Mesothelial cell of epicardium (in vitro differentiated cells): ENCODE measurements around the gene ASCC1. TPM values are rescaled to one million over a fixed set of nuclear protein-coding genes. Genes with fewer than 3 reads are reported as not detected.

Source experiments
- DNase-seq, 2 experiments: peaks; one replicate each; pipeline ENCODE4 v3.0.0; 2021; ENCODE audit warnings: low spot score in 2 of 2; ENCODE audit not compliant: unreplicated experiment in 2 of 2
- H3K27ac Mint-ChIP-seq: 2 replicates; pipeline ENCODE4 v1.8.0; 2021; ENCODE audit warnings: mixed read lengths
- H3K27me3 Mint-ChIP-seq: 2 replicates; pipeline ENCODE4 v1.8.0; 2021; ENCODE audit warnings: low read depth, mixed read lengths
- H3K36me3 Mint-ChIP-seq: 2 replicates; pipeline ENCODE4 v1.8.0; 2021; ENCODE audit warnings: mixed read lengths
- H3K4me1 Mint-ChIP-seq: 2 replicates; pipeline ENCODE4 v1.8.0; 2021; ENCODE audit warnings: mixed read lengths
- H3K4me3 Mint-ChIP-seq: 2 replicates; pipeline ENCODE4 v1.8.0; 2021; ENCODE audit warnings: mild to moderate bottlenecking, moderate library complexity, mixed read lengths
- H3K9me3 Mint-ChIP-seq: 2 replicates; pipeline ENCODE4 v1.8.0; 2021; ENCODE audit warnings: mixed read lengths
- total RNA-seq: library from RNA; stranded (reverse); gene quantifications from 3 replicates; pipeline ENCODE4 v1.2.1, GENCODE V29; 2021
- TF ChIP-seq, protein P1 (sequence below): fragments of 200-600 bp; sonication (generic); IDR thresholded peaks from one replicate; pipeline ENCODE4 v1.5.0; 2021; ENCODE audit warnings: antibody characterized with exemption; ENCODE audit not compliant: unreplicated experiment

ASCC1 gene
- total RNA-seq, 1 donor from 2014 or later = 36.6 TPM

DNA sequence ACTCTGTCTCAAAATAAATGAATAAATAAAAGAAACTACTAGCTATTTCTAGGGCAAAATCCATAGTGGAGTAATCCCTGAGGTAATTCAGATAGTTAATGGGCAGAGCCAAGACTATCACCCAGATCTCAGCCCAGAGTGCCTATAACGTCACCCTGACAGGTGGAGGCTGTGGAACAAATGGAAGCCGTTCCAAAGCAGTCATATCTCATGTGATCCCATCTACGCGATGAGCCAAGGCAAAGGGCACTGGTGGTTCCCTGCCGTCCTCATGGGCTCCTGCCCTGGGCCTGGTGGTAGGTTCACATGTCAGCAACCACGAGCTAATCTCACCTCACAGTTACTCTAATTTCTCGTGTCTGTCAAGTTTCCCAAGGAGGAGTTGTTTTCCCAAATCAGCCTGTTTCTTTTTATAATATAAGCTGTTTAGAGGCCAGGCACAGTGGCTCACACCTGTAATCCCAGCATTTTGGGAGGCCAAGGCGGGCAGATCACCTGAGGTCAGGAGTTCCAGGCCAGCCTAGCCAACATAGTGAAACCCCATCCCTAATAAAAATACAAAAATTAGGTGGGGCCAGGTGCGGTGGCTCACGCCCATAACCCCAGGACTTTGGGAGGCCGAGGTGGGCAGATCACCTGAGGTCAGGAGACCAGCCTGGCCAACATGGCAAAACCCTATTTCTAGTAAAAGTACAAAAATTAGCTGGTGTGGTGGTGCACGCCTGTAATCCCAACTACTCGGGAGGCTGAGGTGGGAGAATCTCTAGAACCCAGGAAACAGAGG lies 22.5 kb upstream of the ASCC1 start:
- DNase-seq = no peak
- Mint-ChIP-seq H3K4me1 (peaks cover 18% of the 10 kb centered on the region), H3K4me3 (no peak overlapping the region), H3K27ac (no peak overlapping the region), H3K9me3 (no peaks in the 10 kb centered on the region), H3K36me3 (peaks cover 19% of the 10 kb centered on the region), H3K27me3 (no peaks in the 10 kb centered on the region)
- TF ChIP-seq, protein P1, sequence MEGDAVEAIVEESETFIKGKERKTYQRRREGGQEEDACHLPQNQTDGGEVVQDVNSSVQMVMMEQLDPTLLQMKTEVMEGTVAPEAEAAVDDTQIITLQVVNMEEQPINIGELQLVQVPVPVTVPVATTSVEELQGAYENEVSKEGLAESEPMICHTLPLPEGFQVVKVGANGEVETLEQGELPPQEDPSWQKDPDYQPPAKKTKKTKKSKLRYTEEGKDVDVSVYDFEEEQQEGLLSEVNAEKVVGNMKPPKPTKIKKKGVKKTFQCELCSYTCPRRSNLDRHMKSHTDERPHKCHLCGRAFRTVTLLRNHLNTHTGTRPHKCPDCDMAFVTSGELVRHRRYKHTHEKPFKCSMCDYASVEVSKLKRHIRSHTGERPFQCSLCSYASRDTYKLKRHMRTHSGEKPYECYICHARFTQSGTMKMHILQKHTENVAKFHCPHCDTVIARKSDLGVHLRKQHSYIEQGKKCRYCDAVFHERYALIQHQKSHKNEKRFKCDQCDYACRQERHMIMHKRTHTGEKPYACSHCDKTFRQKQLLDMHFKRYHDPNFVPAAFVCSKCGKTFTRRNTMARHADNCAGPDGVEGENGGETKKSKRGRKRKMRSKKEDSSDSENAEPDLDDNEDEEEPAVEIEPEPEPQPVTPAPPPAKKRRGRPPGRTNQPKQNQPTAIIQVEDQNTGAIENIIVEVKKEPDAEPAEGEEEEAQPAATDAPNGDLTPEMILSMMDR = no peak

DNA sequence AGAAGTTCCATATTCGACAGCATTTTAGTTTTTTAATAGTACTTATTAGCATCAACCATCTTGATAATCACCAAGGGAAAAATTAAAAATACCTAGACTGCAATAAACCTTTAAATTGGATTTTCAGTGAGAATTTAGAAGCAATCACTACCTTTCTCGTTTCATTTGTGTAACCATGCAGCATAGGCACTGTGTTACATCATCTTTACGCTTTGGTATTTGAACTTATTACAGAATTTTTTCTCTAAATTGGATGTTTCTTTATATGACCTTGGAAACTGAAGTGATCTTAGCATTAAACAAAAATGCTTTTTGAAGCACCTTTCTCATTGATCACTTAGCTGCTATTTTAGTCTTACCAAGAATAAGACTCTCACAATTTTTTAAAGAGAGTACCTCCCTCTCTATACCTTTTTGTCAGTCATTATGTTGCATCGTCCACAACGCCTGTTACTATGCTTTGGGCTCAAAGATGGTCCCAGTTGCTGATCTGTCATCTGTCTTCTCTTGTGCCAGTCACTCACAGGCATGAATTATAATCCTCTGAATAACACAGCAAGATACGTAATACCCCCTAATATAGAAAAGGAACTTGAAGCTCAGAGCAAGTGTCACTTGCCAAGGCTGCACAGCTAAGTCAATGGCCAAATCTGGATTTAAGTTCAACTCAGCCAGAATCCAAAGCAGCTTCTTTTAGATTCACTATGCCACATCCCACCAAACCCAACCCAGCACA lies 19.6 kb upstream of the ASCC1 start:
- Mint-ChIP-seq H3K27me3 (no peaks in the 10 kb centered on the region), H3K4me3 (no peak overlapping the region), H3K9me3 (no peaks in the 10 kb centered on the region), H3K4me1 (no peaks in the 10 kb centered on the region), H3K36me3 (peaks cover 32% of the 10 kb centered on the region), H3K27ac (peak overlapping the region; percentile 4)
- TF ChIP-seq, protein P1 = no peak
- DNase-seq = no peak

DNA sequence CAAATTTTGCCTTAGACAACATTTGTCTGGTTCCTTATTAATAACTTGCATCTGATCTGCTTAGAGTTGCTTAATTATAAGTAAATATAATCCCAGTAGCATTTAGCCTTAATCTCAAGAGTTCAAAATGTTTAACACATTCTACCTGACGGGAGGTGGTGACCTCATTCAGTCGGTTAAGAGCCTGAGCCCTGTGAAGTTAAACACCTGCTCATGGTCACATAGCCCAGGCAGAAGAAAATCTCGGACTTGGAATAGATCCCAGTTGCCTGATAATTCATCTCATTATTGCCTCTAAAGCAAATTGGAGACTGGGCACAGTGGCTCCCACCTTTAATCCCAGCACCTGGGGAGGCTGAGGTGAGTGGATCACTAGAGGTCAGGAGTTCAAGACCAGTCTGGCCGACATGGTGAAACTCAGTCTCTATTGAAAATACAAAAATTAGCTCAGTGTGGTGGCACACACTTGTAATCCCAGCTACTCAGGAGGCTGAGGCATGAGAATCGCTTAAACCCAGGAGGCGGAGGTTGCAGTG lies 18.6 kb upstream of the ASCC1 start:
- Mint-ChIP-seq H3K4me3 (no peak overlapping the region), H3K36me3 (peaks cover 33% of the 10 kb centered on the region), H3K9me3 (no peaks in the 10 kb centered on the region), H3K27ac (no peak overlapping the region), H3K4me1 (no peaks in the 10 kb centered on the region), H3K27me3 (no peaks in the 10 kb centered on the region)
- TF ChIP-seq, protein P1 = no peak
- no peak for DNase-seq

DNA sequence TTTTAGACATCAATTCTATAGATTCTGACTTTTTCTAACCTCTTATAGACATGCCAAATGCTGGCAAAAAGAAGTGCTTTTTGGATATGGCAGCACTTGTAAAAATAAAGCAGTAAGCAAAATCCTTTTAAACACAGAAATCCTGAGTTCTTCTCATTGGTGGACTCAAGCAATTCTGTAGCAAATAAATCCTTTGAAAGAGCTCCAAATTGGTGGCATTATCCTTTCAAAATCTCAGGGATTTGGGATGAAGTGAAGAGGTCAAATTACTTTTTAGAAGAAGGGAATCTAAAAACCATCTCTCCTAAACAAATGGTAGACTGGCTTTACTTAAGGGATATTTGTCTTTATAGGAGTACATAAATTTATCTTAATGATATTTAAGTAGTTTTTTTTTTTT lies 17.5 kb upstream of the ASCC1 start:
- H3K27me3 Mint-ChIP-seq = no peaks in the 10 kb centered on the region
- no peak overlapping the region for H3K4me3 Mint-ChIP-seq
- TF ChIP-seq, protein P1 = no peak
- no peak overlapping the region for H3K27ac Mint-ChIP-seq
- H3K4me1 Mint-ChIP-seq = peaks cover 2% of the 10 kb centered on the region
- no peak for DNase-seq
- H3K36me3 Mint-ChIP-seq = peaks cover 33% of the 10 kb centered on the region
- no peaks in the 10 kb centered on the region for H3K9me3 Mint-ChIP-seq

DNA sequence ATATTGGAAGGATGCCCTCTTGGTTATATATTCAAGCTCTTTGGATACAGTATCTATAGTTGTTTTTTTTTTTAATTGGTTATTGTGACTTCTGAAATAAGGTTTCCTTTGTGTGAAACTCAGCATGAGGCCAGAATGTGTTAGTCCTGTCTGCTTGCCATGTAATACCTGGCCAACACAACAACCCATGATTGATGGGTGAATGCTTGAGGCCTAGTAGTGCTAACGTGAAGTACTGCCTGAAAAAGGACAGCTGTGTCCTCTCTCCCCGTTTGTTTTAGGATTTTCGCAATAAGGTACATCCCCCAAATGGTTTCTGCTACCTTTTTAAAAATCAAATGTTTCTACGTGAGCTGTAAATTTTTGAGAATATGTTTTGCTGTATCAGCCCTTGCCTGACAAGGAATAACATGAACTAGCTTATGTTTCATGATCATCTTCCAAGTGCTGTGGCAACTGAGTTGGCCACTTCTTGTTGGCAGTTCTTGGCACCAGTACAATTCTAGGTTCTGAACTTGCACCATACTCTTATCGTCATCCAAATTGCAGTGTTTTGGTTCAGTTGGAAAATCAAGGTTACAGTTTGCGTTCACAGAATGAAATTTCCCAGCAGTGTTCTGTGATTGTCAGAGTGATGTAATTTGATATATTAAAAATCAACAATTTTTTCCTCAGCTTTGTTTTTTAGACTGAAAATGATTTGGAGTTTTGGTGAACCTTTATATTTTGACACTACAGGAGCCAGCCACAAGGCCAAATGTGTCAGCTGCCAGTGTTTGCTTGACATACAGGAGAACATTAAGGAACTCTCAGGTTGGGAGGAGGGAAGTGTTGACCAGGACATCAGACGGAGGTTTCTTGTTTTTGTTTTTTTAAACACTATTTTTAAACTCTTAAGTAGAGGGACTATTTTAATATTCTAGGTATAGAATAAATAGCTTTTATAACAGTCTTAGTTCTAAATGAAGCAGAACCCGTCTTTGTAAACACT lies 13.5 kb upstream of the ASCC1 start:
- TF ChIP-seq, protein P1 = no peak
- H3K4me1 Mint-ChIP-seq = peaks cover 2% of the 10 kb centered on the region
- H3K36me3 Mint-ChIP-seq = peaks cover 19% of the 10 kb centered on the region
- H3K27ac Mint-ChIP-seq = peak overlapping the region; percentile 55
- no peaks in the 10 kb centered on the region for H3K9me3 Mint-ChIP-seq
- H3K4me3 Mint-ChIP-seq = no peak overlapping the region
- no peaks in the 10 kb centered on the region for H3K27me3 Mint-ChIP-seq
- no peak for DNase-seq
